Mesenchymal stem cell (in vitro differentiated cells and primary cell): ENCODE results near the gene SCAPER.
"Not testable (repeated sequence)": the region's sequence is repeated elsewhere in the genome, so short reads cannot be mapped to it uniquely, and the experiment has no call there.

Experiments
- DNase-seq: peaks from one replicate; pipeline ENCODE4 v3.0.0-alpha.2; 2013
- H2AFZ ChIP-seq: one replicate; pipeline ENCODE4 v1.6.1; 2013; ENCODE audit warnings: low read depth, mild to moderate bottlenecking, control low read depth, inconsistent platforms, low read length, moderate library complexity
- H2AK5ac ChIP-seq: 2 replicates; pipeline ENCODE4 v1.6.1; 2013; ENCODE audit warnings: low read length, moderate library complexity, mild to moderate bottlenecking, inconsistent platforms; ENCODE audit not compliant: severe bottlenecking
- H2BK120ac ChIP-seq: one replicate; pipeline ENCODE4 v1.6.1; 2013; ENCODE audit warnings: low read depth, mild to moderate bottlenecking, inconsistent platforms, low read length, moderate library complexity
- H2BK12ac ChIP-seq, 2 experiments: one replicate each; pipeline ENCODE4 v1.6.1; 2013; ENCODE audit warnings: inconsistent platforms in 2 of 2, low read length in 2 of 2, mild to moderate bottlenecking in 2 of 2, moderate library complexity in 2 of 2, control low read depth in 1 of 2
- H2BK15ac ChIP-seq: one replicate; pipeline ENCODE4 v1.6.1; 2013; ENCODE audit warnings: mild to moderate bottlenecking, low read depth, inconsistent platforms; ENCODE audit not compliant: poor library complexity, severe bottlenecking
- H2BK5ac ChIP-seq: 2 replicates; pipeline ENCODE4 v1.6.1; 2013; ENCODE audit warnings: low read depth, mild to moderate bottlenecking, low read length, control low read depth, inconsistent platforms; ENCODE audit not compliant: poor library complexity, severe bottlenecking
- H3K14ac ChIP-seq, 2 experiments: one replicate each; pipeline ENCODE4 v1.6.1; 2013; ENCODE audit warnings: inconsistent platforms in 2 of 2, low read length in 2 of 2, control low read depth in 1 of 2, mild to moderate bottlenecking in 1 of 2, moderate library complexity in 1 of 2
- H3K18ac ChIP-seq, 2 experiments: one replicate each; pipeline ENCODE4 v1.6.1; 2013; ENCODE audit warnings: inconsistent platforms in 2 of 2, low read length in 2 of 2, control low read depth in 1 of 2, low read depth in 1 of 2, mild to moderate bottlenecking in 1 of 2
- H3K23ac ChIP-seq, 2 experiments: one replicate each; pipeline ENCODE4 v1.6.1; 2013; ENCODE audit warnings: inconsistent platforms in 2 of 2, low read length in 2 of 2, mild to moderate bottlenecking in 2 of 2, moderate library complexity in 2 of 2, control low read depth in 1 of 2
- H3K27ac ChIP-seq: 2 replicates; pipeline ENCODE4 v1.5.1; 2013; ENCODE audit warnings: mild to moderate bottlenecking, moderate library complexity, low read length, control low read depth, inconsistent platforms; ENCODE audit not compliant: poor library complexity, severe bottlenecking
- H3K27me3 ChIP-seq, 2 experiments: 2 replicates each; pipeline versions ENCODE4 v1.6.1 to v1.7.0; 2013; ENCODE audit warnings: low read length in 2 of 2, mild to moderate bottlenecking in 2 of 2, moderate library complexity in 2 of 2, control low read depth in 1 of 2, inconsistent platforms in 1 of 2; ENCODE audit not compliant: control insufficient read depth in 1 of 2, insufficient read depth in 1 of 2
- H3K36me3 ChIP-seq, 2 experiments: 2 replicates each; pipeline versions ENCODE4 v1.6.1 to v1.7.0; 2013; ENCODE audit warnings: low read length in 2 of 2, control low read depth in 1 of 2, inconsistent platforms in 1 of 2, low read depth in 1 of 2, mild to moderate bottlenecking in 1 of 2; ENCODE audit not compliant: insufficient read depth in 2 of 2, control insufficient read depth in 1 of 2
- H3K4ac ChIP-seq, 2 experiments: one replicate each; pipeline ENCODE4 v1.6.1; 2013; ENCODE audit warnings: inconsistent platforms in 2 of 2, low read length in 2 of 2, mild to moderate bottlenecking in 2 of 2, moderate library complexity in 2 of 2, control low read depth in 1 of 2, low read depth in 1 of 2
- H3K4me1 ChIP-seq: 2 replicates; pipeline ENCODE4 v1.6.1; 2013; ENCODE audit warnings: low read depth, low read length, control low read depth; ENCODE audit not compliant: control insufficient read depth, insufficient read depth
- H3K4me2 ChIP-seq: 2 replicates; pipeline ENCODE4 v1.6.1; 2013; ENCODE audit warnings: low read length, mild to moderate bottlenecking, inconsistent platforms; ENCODE audit not compliant: poor library complexity, severe bottlenecking
- H3K4me3 ChIP-seq, 2 experiments: 2 replicates each; pipeline versions ENCODE4 v1.5.1 to v1.7.0; 2013; ENCODE audit warnings: low read length in 2 of 2, mild to moderate bottlenecking in 2 of 2, control low read depth in 1 of 2, low read depth in 1 of 2; ENCODE audit not compliant: insufficient read depth in 1 of 2
- H3K79me1 ChIP-seq: replicated peaks from 2 replicates; pipeline ENCODE4 v1.6.1; 2013; ENCODE audit warnings: mild to moderate bottlenecking, control low read depth, low read length, inconsistent platforms; ENCODE audit not compliant: poor library complexity, severe bottlenecking
- H3K9ac ChIP-seq: 2 replicates; pipeline ENCODE4 v1.7.0; 2013; ENCODE audit warnings: mild to moderate bottlenecking, low read length, moderate library complexity
- H3K9me3 ChIP-seq: 2 replicates; pipeline ENCODE4 v1.7.0; 2013; ENCODE audit warnings: mild to moderate bottlenecking, low read length; ENCODE audit not compliant: control insufficient read depth
- H4K8ac ChIP-seq: one replicate; pipeline ENCODE4 v1.6.1; 2013; ENCODE audit warnings: inconsistent platforms, mild to moderate bottlenecking, low read length, moderate library complexity
- H4K91ac ChIP-seq: one replicate; pipeline ENCODE4 v1.6.1; 2013; ENCODE audit warnings: mild to moderate bottlenecking, low read length, inconsistent platforms
- WGBS: methylation state at CpG from one replicate; pipeline ENCODE4 v1.1.7; 2013; ENCODE audit warnings: mixed read lengths; 5-methylcytosine and 5-hydroxymethylcytosine counted together

Gene SCAPER

GRCh38 chr15:76430711-76431110, 474.4 kb downstream of the SCAPER start:
- not testable (repeated sequence) for H3K4me1 ChIP-seq, H2AK5ac ChIP-seq, H3K4me2 ChIP-seq, H2BK15ac ChIP-seq, H3K4me3 ChIP-seq, H3K9ac ChIP-seq, H3K27me3 ChIP-seq, H3K4ac ChIP-seq, H2BK12ac ChIP-seq, DNase-seq, H3K36me3 ChIP-seq, H4K8ac ChIP-seq, H3K18ac ChIP-seq, H2BK5ac ChIP-seq, H4K91ac ChIP-seq, H3K14ac ChIP-seq, H3K23ac ChIP-seq, H3K27ac ChIP-seq, H2AFZ ChIP-seq, H3K79me1 ChIP-seq, H2BK120ac ChIP-seq, H3K9me3 ChIP-seq
- 95% methylated on average over 2 of the region's 2 CpGs for WGBS

- H2AFZ ChIP-seq, result no peak overlapping the region
- no peaks in the 10 kb centered on the region for H3K27me3 ChIP-seq
- H3K9me3 ChIP-seq, result peaks cover 10% of the 10 kb centered on the region
- DNase-seq, result no peak
- H3K79me1 ChIP-seq, result peaks cover 1% of the 10 kb centered on the region
- H3K27ac ChIP-seq, result no peak overlapping the region
- H3K14ac ChIP-seq, result no peak overlapping the region
- H2BK5ac ChIP-seq, result no peak overlapping the region
- no peak overlapping the region for H3K4ac ChIP-seq
- no peak overlapping the region for H4K91ac ChIP-seq
- no peak overlapping the region for H3K23ac ChIP-seq
- H3K4me2 ChIP-seq, result no peak overlapping the region
- H3K4me1 ChIP-seq, result peaks cover 4% of the 10 kb centered on the region
- no peak overlapping the region for H3K9ac ChIP-seq
- no peak overlapping the region for H4K8ac ChIP-seq
- no peak overlapping the region for H2AK5ac ChIP-seq
- no peak overlapping the region for H3K4me3 ChIP-seq
- 93% methylated on average over 4 of the region's 4 CpGs for WGBS
- no peak overlapping the region for H3K18ac ChIP-seq
- H2BK120ac ChIP-seq, result no peak overlapping the region
- H2BK12ac ChIP-seq, result no peak overlapping the region
- H3K36me3 ChIP-seq, result peaks cover 2 to 4% of the 10 kb centered on the region in 2 experiments
- H2BK15ac ChIP-seq, result no peak overlapping the region
Measured at GRCh38 chr15:76429661-76430060, 475.5 kb downstream of the SCAPER start.

GRCh38 chr15:76426941-76427340, 478.2 kb downstream of the SCAPER start:
- Histone ChIP-seq H2AK5ac (no peak overlapping the region), H3K9me3 (peaks cover 10% of the 10 kb centered on the region), H3K4me2 (no peak overlapping the region), H3K23ac (no peak overlapping the region), H2BK15ac (no peak overlapping the region), H3K4me3 (no peak overlapping the region), H2AFZ (no peak overlapping the region), H3K27ac (no peak overlapping the region), H3K14ac (no peak overlapping the region), H3K36me3 (peaks cover 1 to 4% of the 10 kb centered on the region in 2 experiments), H2BK5ac (no peak overlapping the region), H2BK120ac (no peak overlapping the region), H3K4me1 (peaks cover under 1% of the 10 kb centered on the region), H2BK12ac (no peak overlapping the region), H3K79me1 (no peaks in the 10 kb centered on the region), H4K8ac (no peak overlapping the region), H4K91ac (no peak overlapping the region), H3K4ac (no peak overlapping the region), H3K27me3 (no peaks in the 10 kb centered on the region), H3K18ac (no peak overlapping the region), H3K9ac (no peak overlapping the region)
- DNase-seq, result no peak
- WGBS, result 100% methylated on average over 1 of the region's 2 CpGs

DNA sequence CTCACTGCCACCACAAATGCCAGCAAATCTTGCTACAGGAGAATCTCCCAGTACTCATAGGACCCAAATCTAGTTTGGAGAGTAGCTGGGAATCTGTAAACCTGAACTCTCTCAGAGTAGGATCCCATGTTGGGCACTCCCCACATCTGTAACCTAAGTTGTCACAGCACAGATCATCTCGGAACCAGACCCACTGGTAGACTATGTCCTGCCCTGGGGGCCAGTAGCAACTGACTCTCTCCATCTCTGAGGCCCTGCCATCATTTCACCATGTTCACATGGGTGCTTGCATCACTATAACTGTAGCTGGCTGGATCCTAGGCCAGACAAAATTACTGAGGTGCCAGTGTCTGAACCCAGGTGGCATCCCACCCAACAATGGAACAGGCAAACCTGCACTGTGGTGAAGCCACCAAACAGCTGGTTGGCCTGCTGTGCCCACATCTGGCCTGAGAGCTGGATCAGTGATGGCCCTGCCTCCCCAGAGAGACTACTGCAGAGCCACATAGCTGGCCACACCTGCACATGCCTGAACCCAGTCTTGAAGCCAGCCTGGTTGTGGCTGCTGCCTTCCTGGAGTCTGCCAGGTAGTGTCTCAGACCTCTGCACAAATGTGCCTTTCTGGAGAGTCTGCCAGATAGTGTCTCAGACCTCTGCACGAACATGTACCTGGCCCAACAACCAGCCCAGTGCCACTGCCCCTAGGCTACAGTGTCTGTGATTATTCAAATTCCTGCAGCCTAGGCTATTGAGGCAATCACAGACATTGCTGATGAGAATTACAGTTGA, 486.6 kb downstream of the SCAPER start:
- Histone ChIP-seq H2BK5ac (no peak overlapping the region), H2BK12ac (no peak overlapping the region), H3K4me2 (no peak overlapping the region), H3K9me3 (no peaks in the 10 kb centered on the region), H2AK5ac (no peak overlapping the region), H3K4me1 (no peaks in the 10 kb centered on the region), H4K8ac (no peak overlapping the region), H3K27ac (no peak overlapping the region), H2AFZ (no peak overlapping the region), H4K91ac (no peak overlapping the region), H3K79me1 (peaks cover 4% of the 10 kb centered on the region), H3K14ac (peak overlapping the region in 1 of 2 experiments; percentile 90), H3K23ac (no peak overlapping the region), H2BK120ac (no peak overlapping the region), H3K18ac (no peak overlapping the region), H3K4me3 (no peak overlapping the region), H3K27me3 (no peaks in the 10 kb centered on the region), H2BK15ac (no peak overlapping the region), H3K36me3 (no peaks in the 10 kb centered on the region), H3K4ac (no peak overlapping the region), H3K9ac (no peak overlapping the region)
- DNase-seq, result no peak
- 88% methylated on average over 2 of the region's 2 CpGs for WGBS
